Stimulated activated CD4-positive, alpha-beta T cell treated with anti-CD3 and anti-CD28 coated beads, Interleukin-1b, Interleukin-23, amount 100 ng/mL, for 24 hours (primary cell): ENCODE measurements around the gene SRPK1.

Experiments
- DNase-seq, 4 experiments: peaks; one replicate each; pipeline ENCODE4 v3.0.0-alpha.2; 2020; ENCODE audit warnings: low read depth in 4 of 4, low spot score in 1 of 4

The SRPK1 gene

DNA sequence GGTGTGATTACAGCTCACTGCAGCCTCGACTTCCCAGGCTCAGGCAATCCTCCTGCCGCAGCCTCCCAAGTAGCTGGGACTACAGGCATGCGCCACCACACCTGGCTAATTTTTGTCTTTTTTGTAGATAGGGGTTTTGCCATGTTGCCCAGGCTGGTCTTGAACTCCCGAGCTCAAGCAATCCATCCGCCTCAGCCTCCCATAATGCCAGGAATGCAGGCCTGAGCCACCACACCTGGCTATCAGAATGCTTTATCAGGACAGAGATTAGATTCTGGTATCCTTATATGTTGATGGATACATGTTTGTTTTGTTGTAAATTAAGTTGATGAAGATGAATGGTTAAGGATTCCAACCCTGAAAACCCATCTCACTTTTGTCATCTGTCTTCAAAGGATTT lies 91.6 kb downstream of the SRPK1 start:
- no peak for DNase-seq

DNA sequence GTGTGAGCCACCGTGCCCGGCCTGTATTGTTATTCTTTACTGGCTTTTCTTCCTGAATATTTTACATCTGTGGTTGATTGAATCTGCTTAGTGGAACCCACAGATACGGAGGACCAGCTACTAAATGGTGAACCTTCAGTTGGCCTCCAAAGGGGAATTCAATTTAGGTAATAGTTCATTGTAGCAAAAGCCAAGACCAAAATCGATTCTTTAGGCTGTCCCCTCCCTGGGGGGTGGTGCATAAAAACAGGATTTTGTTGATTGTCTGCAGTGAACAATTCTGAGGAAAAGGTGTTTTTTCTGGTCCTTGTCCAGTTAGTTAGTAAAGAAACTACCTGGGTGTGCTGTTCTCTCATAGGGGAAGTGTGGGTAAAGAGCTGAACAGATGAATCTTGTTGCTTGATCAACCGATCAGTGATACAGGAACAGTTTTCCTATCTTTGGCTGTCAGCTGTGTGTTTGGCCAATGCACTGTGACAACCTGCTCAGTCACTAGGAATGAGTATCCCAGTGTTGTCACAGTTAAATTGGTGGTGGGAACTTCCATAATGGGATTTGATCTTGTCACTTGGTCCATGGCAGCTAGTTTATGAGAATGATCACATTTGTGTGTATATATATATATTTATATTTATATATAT lies 96.2 kb downstream of the SRPK1 start:
- DNase-seq = no peak

DNA sequence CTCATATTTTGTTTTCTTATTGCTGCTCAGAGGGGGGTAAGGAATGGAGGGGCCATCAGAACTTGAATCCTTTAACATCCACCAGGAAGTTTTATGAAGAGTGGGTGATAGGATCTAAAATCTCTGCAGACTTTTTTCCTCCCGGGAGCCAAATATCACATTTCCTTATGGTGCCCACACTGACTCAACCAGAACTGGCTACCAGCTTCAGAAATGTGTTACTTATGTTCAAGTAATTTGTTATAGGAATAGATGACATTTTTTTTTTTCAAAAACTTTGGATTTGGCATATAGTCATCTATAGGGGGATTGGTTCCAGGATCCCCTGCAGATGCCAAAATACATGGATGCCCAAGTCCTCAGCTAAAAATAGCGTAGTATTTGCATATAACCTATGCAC lies 97.3 kb downstream of the SRPK1 start:
- no peak for DNase-seq

DNA sequence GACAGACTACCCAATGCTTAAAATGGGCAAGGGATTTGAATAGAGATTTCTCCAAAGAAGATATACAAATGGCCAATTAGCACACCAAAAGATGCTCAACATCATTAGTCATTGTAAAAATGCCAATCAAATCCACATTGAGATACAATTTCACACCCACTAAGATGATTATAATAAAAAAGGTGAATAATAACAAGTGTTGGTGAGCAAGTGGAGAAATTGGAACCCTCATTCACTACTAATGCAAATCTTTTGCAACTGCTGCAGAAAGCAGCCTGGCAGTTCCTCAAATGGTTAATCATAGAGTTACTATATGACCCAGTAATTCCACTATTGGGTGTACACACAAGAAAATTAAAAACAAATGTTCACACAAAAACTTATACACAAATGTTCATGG lies 103.4 kb downstream of the SRPK1 start:
- DNase-seq = no peak

GRCh38 chr6:35811699-35811995 lies 109.3 kb downstream of the SRPK1 start:
- DNase-seq = no peak

DNA sequence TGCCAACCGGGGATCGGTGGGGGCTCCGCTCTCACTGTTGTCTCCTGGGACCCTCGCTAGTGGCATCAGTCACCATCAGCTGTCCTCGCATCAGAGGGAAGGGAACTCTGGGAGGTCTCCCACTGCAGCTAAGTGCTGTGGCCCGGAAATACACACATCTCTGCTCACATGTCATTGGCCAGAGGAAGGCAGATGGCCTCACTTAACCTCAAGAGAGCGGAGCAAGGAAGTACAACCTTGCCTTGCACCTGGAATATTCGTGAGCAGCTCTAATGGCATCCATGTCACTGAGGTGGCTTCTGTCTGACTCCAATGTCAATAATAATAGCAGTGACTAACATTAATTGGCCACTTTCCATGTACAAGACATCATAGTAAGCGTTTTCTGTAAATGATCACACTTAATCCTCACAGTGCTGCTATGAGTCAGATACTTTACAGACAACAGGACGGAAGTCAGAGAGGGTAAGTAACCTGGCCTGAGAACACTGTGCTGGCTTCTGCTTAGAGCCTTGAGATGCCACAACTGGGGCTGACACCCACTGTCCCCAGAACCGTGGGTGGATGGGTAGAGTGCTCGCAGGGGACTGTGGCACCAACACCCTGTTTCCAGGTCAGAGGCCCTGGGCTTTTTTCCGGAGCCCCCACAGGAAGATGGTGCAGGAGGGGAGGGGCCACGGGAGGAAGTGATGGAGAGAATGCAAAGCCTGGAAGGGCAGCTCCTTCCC lies 109.8 kb downstream of the SRPK1 start:
- no peak for DNase-seq

- no peak for DNase-seq
These were observed 111.1 kb downstream of the SRPK1 start for GRCh38 chr6:35809809-35810208.

DNA sequence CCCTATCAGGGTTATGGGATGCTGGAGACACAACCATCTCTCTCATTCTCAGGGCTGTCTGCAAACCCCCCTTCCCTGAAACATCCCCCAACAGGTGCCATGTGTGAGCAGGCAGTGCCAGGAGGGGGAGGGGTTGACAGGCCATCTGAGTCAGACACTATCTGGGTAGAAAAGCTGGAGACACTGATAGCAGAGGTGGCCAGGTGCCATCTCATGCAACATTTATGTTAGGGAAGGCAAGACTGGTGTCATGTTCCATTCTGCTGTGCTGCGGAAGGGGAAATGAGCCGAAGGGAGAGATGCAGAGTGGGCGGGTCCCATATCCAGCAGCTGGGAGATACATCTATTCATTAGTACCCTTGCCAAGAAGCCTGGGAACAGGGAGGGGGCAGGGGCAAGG lies 112.2 kb downstream of the SRPK1 start:
- DNase-seq = no peak

DNA sequence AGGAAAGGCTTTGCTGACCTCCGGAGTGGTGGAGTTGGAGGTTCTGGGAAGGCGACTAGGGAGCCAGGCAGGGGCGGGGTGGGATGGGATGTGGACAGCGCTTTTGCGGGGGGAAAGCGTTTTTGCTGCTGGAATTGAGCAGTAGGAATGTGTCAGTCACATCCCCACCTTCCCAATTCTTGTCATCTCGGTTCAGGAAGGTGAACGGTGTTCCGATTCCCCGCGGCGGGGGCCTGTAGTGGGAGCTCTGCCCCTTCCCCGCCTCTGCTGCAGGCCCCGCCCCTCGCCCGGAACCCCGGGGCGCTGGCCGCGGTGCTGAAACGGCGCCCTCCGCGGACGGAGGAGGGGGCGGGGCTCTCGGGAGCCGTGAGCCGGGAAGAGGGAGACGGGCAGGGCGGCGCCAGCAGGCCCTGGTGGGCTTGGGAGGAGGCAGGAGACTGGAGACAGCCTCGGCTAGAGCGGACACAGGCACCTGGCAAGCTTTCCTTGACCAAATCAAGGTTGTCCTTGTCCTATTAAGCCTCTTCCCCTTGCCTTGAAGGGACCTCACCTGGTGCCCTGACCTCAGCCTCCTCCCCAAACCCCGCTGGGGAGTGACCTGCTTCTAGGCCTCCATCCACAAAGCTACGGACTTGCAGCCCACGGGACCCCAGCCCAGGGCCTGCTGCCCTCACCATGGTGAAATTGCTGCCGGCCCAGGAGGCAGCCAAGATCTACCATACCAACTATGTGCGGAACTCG lies 115.7 kb downstream of the SRPK1 start, which contains the start of gene LHFPL5:
LHFPL5 (plus strand) TSS at position 357 of the 741 bp plus-strand sequence; CDS start at position 676, 319 bp downstream.
- DNase-seq = peak in 3 of 4 experiments; percentile 21 to 36 (median 24)

- DNase-seq = no peak
These were observed 119.8 kb downstream of the SRPK1 start for GRCh38 chr6:35801148-35801547.

DNA sequence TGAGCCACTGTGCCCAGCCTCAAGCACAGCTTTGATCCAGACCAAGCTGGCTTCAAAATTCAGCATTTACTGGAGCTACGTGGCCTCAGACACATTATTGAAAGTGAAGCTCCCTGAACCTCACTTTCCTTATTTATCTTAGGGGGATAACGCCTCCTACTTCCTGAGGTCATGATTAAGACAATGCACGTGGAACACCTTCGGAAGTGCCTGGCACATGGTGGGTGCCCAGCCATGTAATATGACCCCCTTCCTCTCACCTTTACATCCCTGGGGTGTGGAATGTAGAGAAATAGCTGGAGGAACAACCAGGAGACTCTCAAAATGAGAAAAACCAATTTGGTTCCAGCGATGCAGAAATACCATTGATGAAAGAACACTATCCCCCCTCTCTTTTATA lies 122.2 kb downstream of the SRPK1 start:
- no peak for DNase-seq

GRCh38 chr6:35797837-35798526 lies 122.9 kb downstream of the SRPK1 start:
- no peak for DNase-seq

DNA sequence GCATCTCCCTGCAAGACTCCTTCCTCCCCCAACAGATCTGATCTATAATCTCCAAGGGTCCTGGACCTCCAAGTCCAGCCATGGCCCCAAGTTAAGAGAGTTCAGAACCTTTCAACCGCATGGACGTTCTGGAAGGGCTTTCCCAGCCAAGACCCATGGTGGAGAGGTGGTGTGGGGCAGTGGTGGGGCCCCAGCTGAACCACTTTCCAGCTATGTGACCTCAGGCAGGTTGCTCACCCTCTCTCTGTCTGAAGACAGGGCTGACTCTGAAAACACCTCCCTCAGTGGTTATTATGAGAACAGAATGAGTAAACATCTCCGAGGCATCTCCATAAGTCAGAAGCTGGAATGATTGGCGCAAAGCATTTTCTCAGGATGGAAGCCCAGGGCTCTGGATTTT lies 124.7 kb downstream of the SRPK1 start:
- no peak for DNase-seq

DNA sequence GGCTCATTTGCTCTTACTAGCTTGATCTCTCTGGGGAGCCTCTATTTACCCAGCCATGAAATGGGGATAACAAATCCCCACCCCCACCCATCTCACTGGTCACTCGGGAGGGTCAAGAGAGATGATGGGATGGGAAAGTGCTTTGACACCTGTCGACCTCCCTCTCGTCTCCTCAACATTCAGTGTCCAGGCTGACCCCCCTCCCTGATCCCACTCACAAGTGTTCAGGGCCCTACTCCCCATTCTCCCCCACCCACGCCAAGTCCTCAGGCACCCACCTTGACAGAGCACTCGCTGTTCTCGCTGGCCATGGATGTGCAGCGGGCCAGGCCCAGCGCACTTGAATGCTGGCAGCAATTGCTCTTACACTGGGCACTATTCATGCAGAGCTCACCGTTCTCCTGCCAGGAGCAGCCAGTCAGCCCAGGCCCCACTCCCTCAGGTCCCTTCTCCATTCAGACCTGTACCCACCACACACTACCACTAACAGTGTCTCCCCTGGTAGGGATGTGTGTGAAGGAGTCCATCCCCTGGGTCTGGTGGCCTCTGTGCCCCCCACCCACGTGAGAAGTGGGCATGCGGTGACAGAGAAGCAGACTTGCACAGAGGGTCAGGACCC lies 125.3 kb downstream of the SRPK1 start:
- no peak for DNase-seq

DNA sequence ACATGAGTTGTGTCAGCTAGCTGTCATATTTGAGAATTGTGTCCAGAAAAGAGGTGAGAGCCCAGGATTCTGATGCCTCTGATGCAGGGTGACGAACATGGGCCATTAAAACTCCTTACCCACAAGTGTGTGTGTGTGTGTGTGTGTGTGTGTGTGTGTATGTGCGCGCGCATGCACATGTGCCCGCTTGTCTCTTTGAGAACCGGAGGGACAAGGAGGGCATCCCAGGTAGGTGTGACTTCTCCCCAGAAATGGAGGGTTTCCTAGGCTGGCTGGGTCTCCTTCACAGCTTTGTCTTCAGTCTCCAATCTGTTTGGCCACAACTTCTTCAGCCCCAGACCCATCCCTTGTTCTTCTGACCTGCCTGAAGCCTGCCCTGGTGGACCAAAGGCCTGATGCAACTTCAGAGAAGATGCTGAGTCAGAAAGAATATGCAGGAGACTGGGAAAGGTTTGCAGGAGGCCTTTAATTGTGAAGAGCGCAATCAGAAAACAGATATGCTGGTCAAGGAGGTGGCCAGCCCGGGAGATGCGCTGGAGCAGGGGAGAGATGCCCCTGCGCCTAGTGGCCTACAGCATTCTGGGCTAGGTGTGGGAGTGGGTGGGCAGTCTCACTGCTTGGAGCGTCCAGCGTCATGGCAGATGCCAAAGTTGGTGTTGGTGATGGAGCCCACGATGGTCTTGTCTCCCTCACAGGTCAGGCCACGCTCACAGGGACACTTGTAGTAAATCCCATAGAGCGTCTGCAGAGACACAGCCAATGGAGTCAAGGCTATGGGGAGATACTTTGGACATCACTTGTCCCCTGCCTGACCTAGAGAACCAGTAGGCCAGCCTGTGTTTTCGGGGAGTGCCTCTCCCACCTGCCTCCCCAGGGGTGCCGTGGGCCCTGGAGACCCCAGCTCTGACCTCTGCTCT lies 126.1 kb downstream of the SRPK1 start:
- no peak for DNase-seq

- no peak for DNase-seq
These were observed 130.2 kb downstream of the SRPK1 start for GRCh38 chr6:35790683-35791082.

GRCh38 chr6:35788423-35788982 lies 132.4 kb downstream of the SRPK1 start:
- no peak for DNase-seq

DNA sequence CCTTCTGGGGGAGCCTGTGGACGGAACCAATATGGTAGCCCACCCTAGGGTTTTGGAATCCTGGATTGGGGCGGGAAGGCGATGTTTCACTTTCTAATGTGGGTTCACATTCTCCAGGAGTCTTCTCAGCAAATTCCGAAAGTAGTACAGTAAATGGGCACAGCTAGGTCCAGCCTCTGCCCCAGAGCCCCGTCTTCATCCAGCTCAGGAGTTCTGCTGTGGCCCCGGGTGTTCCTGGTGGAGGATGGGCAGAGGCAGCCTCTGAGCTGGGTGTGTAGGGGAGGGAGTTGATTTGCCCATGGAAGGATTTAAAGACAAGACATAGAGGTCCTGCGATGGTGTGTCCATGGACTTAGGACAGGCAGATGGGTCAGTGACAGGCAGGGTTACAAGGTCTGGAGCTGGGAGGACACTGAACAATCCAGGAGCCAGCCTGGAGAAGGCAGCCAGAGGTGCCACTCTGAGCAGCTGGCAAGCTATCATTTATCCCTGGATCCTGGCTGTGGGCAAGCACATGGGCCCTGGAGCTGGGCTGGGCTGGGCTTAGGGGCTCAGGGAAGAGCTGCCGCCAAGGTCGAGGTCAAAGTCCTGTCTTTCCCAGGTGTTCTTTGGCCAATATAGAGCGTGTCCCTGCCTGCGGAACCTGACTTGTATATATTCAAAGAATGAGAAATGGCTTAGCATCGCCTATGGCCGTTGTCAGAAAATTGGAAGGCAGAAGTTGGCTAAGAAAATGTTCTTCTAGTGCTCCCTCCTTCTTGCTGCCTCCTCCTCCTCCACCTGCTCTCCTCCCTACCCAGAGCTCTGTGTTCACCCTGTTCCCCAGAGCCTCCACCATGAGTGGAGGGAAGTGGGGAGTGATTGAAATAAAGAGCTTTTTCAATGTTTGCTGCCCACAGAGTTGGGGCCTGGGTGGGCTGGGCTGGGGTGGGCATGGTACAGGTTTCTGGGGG lies 133.4 kb downstream of the SRPK1 start:
- DNase-seq = no peak

DNA sequence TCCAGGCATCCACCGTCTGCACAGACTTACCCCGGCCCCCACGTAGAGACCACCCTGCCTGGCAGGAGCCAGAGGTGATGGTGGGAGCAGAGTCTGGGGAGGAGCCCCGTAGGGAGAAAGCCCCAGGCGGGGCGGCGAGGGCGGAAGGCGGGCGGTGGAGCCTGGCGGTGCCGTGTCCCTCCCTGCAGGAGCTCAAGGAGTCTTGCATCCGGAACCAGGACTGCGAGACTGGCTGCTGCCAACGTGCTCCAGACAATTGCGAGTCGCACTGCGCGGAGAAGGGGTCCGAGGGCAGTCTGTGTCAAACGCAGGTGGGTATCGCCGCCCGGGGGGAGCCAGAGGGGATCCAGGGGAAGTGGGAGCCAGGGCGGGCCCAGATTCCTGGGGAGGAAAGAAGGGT lies 134.1 kb downstream of the SRPK1 start:
- DNase-seq = no peak
